Neural progenitor cell (in vitro differentiated cells): Measurements from ENCODE around the gene ADGRV1.

Source experiments
- EZH2 ChIP-seq: fragments of 200-600 bp; sonication (generic); IDR thresholded peaks from 2 replicates; pipeline ENCODE4 v1.6.1; 2017; ENCODE audit warnings: antibody characterized with exemption, mild to moderate bottlenecking, moderate library complexity
- EZH2phosphoT487 ChIP-seq: fragments of 200-600 bp; sonication (generic); IDR thresholded peaks from 2 replicates; pipeline ENCODE4 v1.6.1; 2017; ENCODE audit warnings: antibody characterized with exemption
- TF ChIP-seq, protein P1 (sequence below): fragments of 200-600 bp; sonication (generic); IDR thresholded peaks from 2 replicates; pipeline ENCODE4 v1.5.1; 2017; ENCODE audit warnings: antibody characterized with exemption, mild to moderate bottlenecking

DNA sequence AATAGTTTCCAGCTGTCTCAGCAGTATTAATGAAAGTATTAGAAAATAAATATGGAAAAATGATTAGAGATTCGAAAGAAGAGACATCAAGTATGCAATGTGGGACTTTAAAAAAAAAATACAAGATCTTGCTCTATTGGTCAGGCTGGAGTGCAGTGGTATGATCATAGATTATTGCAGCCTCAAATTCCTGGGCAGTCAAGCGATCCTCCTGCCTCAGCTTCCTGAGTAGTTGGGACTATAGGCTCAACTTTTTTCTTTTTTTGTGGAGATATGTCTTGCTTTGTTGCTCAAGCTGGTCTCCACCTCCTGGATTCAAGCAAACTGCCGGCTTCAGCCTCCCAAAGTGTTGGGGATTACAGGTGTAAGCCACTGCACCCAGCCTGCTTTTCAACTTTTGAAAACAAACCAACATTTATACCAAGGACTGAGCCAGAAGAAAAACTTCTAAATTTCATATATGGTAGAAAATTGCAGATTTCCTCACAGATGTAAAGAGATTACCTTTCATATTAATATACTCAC, 323.1 kb downstream of the ADGRV1 start:
- TF ChIP-seq, protein P1, sequence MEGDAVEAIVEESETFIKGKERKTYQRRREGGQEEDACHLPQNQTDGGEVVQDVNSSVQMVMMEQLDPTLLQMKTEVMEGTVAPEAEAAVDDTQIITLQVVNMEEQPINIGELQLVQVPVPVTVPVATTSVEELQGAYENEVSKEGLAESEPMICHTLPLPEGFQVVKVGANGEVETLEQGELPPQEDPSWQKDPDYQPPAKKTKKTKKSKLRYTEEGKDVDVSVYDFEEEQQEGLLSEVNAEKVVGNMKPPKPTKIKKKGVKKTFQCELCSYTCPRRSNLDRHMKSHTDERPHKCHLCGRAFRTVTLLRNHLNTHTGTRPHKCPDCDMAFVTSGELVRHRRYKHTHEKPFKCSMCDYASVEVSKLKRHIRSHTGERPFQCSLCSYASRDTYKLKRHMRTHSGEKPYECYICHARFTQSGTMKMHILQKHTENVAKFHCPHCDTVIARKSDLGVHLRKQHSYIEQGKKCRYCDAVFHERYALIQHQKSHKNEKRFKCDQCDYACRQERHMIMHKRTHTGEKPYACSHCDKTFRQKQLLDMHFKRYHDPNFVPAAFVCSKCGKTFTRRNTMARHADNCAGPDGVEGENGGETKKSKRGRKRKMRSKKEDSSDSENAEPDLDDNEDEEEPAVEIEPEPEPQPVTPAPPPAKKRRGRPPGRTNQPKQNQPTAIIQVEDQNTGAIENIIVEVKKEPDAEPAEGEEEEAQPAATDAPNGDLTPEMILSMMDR, result no peak
- no peak for TF ChIP-seq EZH2
- no peak for TF ChIP-seq EZH2phosphoT487
